ENCODE results near the gene UST. TPM values are rescaled to one million over a fixed set of nuclear protein-coding genes. Genes with fewer than 3 reads are reported as not detected.

Gene UST
- total RNA-seq, 1 experiment from 2014 or later = 32.1 TPM

- DNase-seq (ENCODE audit: low spot score) = no peak
- no peaks in the 10 kb centered on the region; the same call in 1 of the 2 replicates for H3K36me3 Mint-ChIP-seq
- ChIA-PET CTCF (no interaction called here), POLR2A (no interaction called here)
- peaks cover 11% of the 10 kb centered on the region for H3K4me1 Mint-ChIP-seq
- TF ChIP-seq HMGA2 (CRISPR knock-in tag; IDR thresholded peaks at IDR 0.05) = peak; percentile 29; the same call in 1 of the 2 replicates
- no peak for TF ChIP-seq ERG (CRISPR knock-in tag; IDR thresholded peaks at IDR 0.05)
- no peak overlapping the region for H3K4me3 Mint-ChIP-seq
- H3K9me3 Mint-ChIP-seq = peaks cover 20% of the 10 kb centered on the region
- no peak overlapping the region for H3K27ac Mint-ChIP-seq
- peaks cover 2% of the 10 kb centered on the region; the same call in 1 of the 2 replicates for H3K27me3 Mint-ChIP-seq (ENCODE audit: low read depth)
- no peak for ATAC-seq
These were observed 7.6 kb upstream of the UST start for GRCh38 chr6:148738946-148739821.

- Mint-ChIP-seq H3K4me3 (no peak overlapping the region), H3K4me1 (peaks cover 14% of the 10 kb centered on the region), H3K9me3 (peaks cover 15% of the 10 kb centered on the region), H3K27ac (no peak overlapping the region), H3K36me3 (no peaks in the 10 kb centered on the region), H3K27me3 (ENCODE audit: low read depth) (peaks cover 2% of the 10 kb centered on the region; the same call in 1 of the 2 replicates)
- ChIA-PET POLR2A (no interaction called here), CTCF (no interaction called here)
- DNase-seq (ENCODE audit: low spot score) (no peak), ATAC-seq (no peak)
- TF ChIP-seq SMAD4 (CRISPR knock-in tag; IDR thresholded peaks at IDR 0.05) (no peak), ZNF219 (CRISPR knock-in tag; IDR thresholded peaks at IDR 0.05; ENCODE audit: borderline replicate concordance) (no peak), E2F4 (CRISPR knock-in tag; IDR thresholded peaks at IDR 0.05; ENCODE audit: borderline replicate concordance, low read depth) (no peak), NR3C1 (CRISPR knock-in tag; conservative IDR thresholded peaks at IDR 0.05; ENCODE audit: low read depth) (no peak), ATF1 (CRISPR knock-in tag; IDR thresholded peaks at IDR 0.05) (no peak), HMGXB4 (CRISPR knock-in tag; IDR thresholded peaks at IDR 0.05) (no peak), MAX (CRISPR knock-in tag; IDR thresholded peaks at IDR 0.05) (no peak), SOX15 (CRISPR knock-in tag; IDR thresholded peaks at IDR 0.05) (no peak)
These were observed 7.1 kb upstream of the UST start for GRCh38 chr6:148739822-148740128.

GRCh38 chr6:148743476-148743875, 3.4 kb upstream of the UST start:
- CTCF ChIA-PET = interaction anchor here (1.1 kb wide), 1 partner anchor 184 kb away, joined by 3 read pairs; no protein-coding TSS in a partner anchor
- Mint-ChIP-seq H3K4me1 (peaks cover 30% of the 10 kb centered on the region), H3K9me3 (no peaks in the 10 kb centered on the region), H3K4me3 (no peak overlapping the region), H3K36me3 (peaks cover 2% of the 10 kb centered on the region; the same call in 1 of the 2 replicates), H3K27me3 (ENCODE audit: low read depth) (peaks cover 2% of the 10 kb centered on the region), H3K27ac (no peak overlapping the region)
- POLR2A ChIA-PET = no interaction called here
- no peak for TF ChIP-seq MXD4 (CRISPR knock-in tag; IDR thresholded peaks at IDR 0.05; ENCODE audit: borderline replicate concordance)
- TF ChIP-seq ESRRA (CRISPR knock-in tag; IDR thresholded peaks at IDR 0.05; ENCODE audit: borderline replicate concordance) = no peak
- TF ChIP-seq RORB (CRISPR knock-in tag; IDR thresholded peaks at IDR 0.05) = no peak
- no peak for TF ChIP-seq FOXK1 (CRISPR knock-in tag; IDR thresholded peaks at IDR 0.05)
- no peak for TF ChIP-seq PREB (CRISPR knock-in tag; IDR thresholded peaks at IDR 0.05; ENCODE audit: borderline replicate concordance)
- no peak for TF ChIP-seq ERG (CRISPR knock-in tag; IDR thresholded peaks at IDR 0.05)
- ATAC-seq (no peak), DNase-seq (ENCODE audit: low spot score) (no peak)

Data from WTC11 (cell line).